ENCODE results near the gene ZNF883.

DNA sequence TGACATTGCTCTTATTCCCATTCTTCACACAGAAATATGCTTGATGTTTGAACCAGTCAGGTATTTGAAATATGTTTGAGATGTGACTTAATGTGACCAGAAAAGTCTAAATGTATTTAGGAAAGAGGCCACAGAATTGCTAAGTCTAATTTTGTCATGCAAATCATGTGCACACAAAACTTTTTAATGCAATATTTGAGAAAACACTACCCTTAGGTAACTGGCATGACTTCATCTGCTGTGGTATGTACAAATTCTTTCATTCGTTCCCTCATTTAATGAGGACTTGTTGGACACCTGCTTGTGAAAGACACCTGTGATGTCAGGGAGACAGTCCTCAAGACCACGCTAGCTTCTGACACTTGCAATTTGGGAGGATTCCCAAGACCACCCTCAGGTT, 100.3 kb downstream of the ZNF883 start:
- TF ChIP-seq POLR2A (IDR thresholded peaks at IDR 0.05; ENCODE audit: extremely low read depth, insufficient read length), result no peak
- TF ChIP-seq, protein P1, sequence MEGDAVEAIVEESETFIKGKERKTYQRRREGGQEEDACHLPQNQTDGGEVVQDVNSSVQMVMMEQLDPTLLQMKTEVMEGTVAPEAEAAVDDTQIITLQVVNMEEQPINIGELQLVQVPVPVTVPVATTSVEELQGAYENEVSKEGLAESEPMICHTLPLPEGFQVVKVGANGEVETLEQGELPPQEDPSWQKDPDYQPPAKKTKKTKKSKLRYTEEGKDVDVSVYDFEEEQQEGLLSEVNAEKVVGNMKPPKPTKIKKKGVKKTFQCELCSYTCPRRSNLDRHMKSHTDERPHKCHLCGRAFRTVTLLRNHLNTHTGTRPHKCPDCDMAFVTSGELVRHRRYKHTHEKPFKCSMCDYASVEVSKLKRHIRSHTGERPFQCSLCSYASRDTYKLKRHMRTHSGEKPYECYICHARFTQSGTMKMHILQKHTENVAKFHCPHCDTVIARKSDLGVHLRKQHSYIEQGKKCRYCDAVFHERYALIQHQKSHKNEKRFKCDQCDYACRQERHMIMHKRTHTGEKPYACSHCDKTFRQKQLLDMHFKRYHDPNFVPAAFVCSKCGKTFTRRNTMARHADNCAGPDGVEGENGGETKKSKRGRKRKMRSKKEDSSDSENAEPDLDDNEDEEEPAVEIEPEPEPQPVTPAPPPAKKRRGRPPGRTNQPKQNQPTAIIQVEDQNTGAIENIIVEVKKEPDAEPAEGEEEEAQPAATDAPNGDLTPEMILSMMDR (IDR thresholded peaks at IDR 0.05; ENCODE audit: low read depth, low read length), result no peak
- TF ChIP-seq MYC (IDR thresholded peaks at IDR 0.05; ENCODE audit: low read depth, low read length), result no peak
- TF ChIP-seq, protein P2, sequence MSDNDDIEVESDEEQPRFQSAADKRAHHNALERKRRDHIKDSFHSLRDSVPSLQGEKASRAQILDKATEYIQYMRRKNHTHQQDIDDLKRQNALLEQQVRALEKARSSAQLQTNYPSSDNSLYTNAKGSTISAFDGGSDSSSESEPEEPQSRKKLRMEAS (IDR thresholded peaks at IDR 0.05; ENCODE audit: low read depth, low read length), result no peak
